Spleen (tissue), 11 donors: ENCODE results near the gene LRP10. TPM values are rescaled to one million over a fixed set of nuclear protein-coding genes. Genes with fewer than 3 reads are reported as not detected.

ENCODE experiments used
- DNase-seq: peaks from one replicate; pipeline ENCODE4 v3.0.0-alpha.2; 2020
- H3K27ac ChIP-seq, 8 donors: fragments of 200-600 bp; sonication (generic) in 7 of 8; 1 replicate in 4 of 8; 2 replicates in 4 of 8; pipeline versions ENCODE4 v1.5.0 to v1.8.0; 2016 to 2021; ENCODE audit warnings: inconsistent platforms in 4 of 8, mild to moderate bottlenecking in 4 of 8, moderate library complexity in 1 of 8
- H3K27me3 ChIP-seq, 7 donors: fragments of 200-600 bp; sonication (generic) in 6 of 7; replicated peaks in 1 of 7; 1 replicate in 4 of 7; 2 replicates in 3 of 7; pipeline versions ENCODE4 v1.5.0 to v1.8.0; 2016 to 2021; ENCODE audit warnings: inconsistent platforms in 3 of 7, mild to moderate bottlenecking in 1 of 7
- H3K36me3 ChIP-seq, 6 donors: fragments of 200-600 bp; sonication (generic) in 5 of 6; 1 replicate in 4 of 6; 2 replicates in 2 of 6; pipeline versions ENCODE4 v1.5.0 to v1.8.0; 2016 to 2021; ENCODE audit warnings: inconsistent platforms in 2 of 6
- H3K4me1 ChIP-seq, 6 donors: fragments of 200-600 bp; sonication (generic) in 5 of 6; 1 replicate in 3 of 6; 2 replicates in 3 of 6; pipeline versions ENCODE4 v1.5.0 to v1.8.0; 2016 to 2021; ENCODE audit warnings: inconsistent platforms in 3 of 6
- H3K4me3 ChIP-seq, 8 donors: fragments of 200-600 bp; sonication (generic) in 7 of 8; 1 replicate in 4 of 8; 2 replicates in 4 of 8; pipeline versions ENCODE4 v1.5.0 to v1.8.0; 2016 to 2021; ENCODE audit warnings: inconsistent platforms in 4 of 8, mild to moderate bottlenecking in 4 of 8, moderate library complexity in 2 of 8
- H3K9me3 ChIP-seq, 8 donors: fragments of 200-600 bp; sonication (generic) in 7 of 8; 1 replicate in 4 of 8; 2 replicates in 4 of 8; pipeline versions ENCODE4 v1.5.0 to v1.8.0; 2016 to 2021; ENCODE audit warnings: inconsistent platforms in 4 of 8
- CTCF ChIP-seq, 11 experiments: fragments of 200-600 bp in 7 of 11; fragments of 450-650 bp in 4 of 11; sonication (generic) in 4 of 11; IDR thresholded peaks in 8 of 11; conservative IDR thresholded peaks in 3 of 11; 1 replicate in 7 of 11; 2 replicates in 4 of 11; pipeline versions ENCODE4 v1.4.0 to v1.8.0; 2016 to 2021; ENCODE audit warnings: antibody characterized with exemption in 11 of 11, inconsistent platforms in 4 of 11, mild to moderate bottlenecking in 1 of 11
- POLR2A ChIP-seq, 3 donors: fragments of 450-650 bp; IDR thresholded peaks; one replicate each; pipeline ENCODE4 v1.5.1; 2017; ENCODE audit warnings: antibody characterized with exemption in 3 of 3, mild to moderate bottlenecking in 1 of 3
- POLR2AphosphoS5 ChIP-seq, 3 donors: sonication (generic); formaldehyde crosslinking; IDR thresholded peaks; one replicate each; pipeline ENCODE4 v1.5.1; 2017; ENCODE audit warnings: antibody characterized with exemption in 3 of 3
- WGBS, 5 donors: extraction: QIAGEN DNeasy Blood & Tissue Kit in 3 of 5; methylation state at CpG; one replicate each; pipeline versions ENCODE4 v1.1.5 to v1.1.7; 2013 to 2018; 5-methylcytosine and 5-hydroxymethylcytosine counted together
- intact Hi-C: fragments of 100-400 bp; cut with DNase I; formaldehyde crosslinking; loops from one replicate; pipeline ENCODE4 v1.15.0; 2023; ENCODE audit warnings: low total_unique reads
- polyA plus RNA-seq, 3 donors: library from polyadenylated mRNA; stranded (reverse); fragments of 200-250 nt; gene quantifications; one replicate each; pipeline ENCODE4 v1.2.1, GENCODE V29; 2013
- total RNA-seq, 7 donors: library from RNA; depleted of rRNA in 3 of 7; stranded (reverse); fragments of >200 nt in 3 of 7; fragmentation: NEBNext Ultra II Directional in 4 of 7; extraction: Animal tissue kit (Norgen Biotek cat#: 25700) in 4 of 7; gene quantifications; one replicate each; pipeline versions ENCODE4 v1.1.0 to v1.2.1, GENCODE V29; 2016 to 2021
- donor health status: healthy with polysubstance abuse.
- donor health status: DM: no; HTN: no; CAD: no; lungs with moderate emphysema.
- donor health status: DM: no; HTN: no; CAD: no.
- donor health status: Bipolar disorder and iron deficiency.
- donor health status: healthy.
- donor health status: DM: no; HTN: no; CAD: no.
- donor health status: DM: yes; HTN: yes; CAD: no.

The LRP10 gene
- total and polyA plus RNA-seq, 10 donors, result 7.9 to 205 (median 105) TPM

GRCh38 chr14:22897357-22897756, 25.8 kb downstream of the LRP10 start:
- TF ChIP-seq CTCF (IDR thresholded peaks at IDR 0.05 in 8 of 11, conservative IDR thresholded peaks at IDR 0.05 in 3 of 11) (no peak), POLR2AphosphoS5 (IDR thresholded peaks at IDR 0.05) (no peak), POLR2A (IDR thresholded peaks at IDR 0.05) (no peak)
- H3K27ac ChIP-seq, result peak overlapping the region in 1 of 8 donors; percentile 27
- H3K27me3 ChIP-seq, result no peaks in the 10 kb centered on the region
- H3K9me3 ChIP-seq, result no peaks in the 10 kb centered on the region
- no peak for DNase-seq
- intact Hi-C loops, result no loop called here
- H3K4me1 ChIP-seq, result peaks cover 0 to 14% (median 6%) of the 10 kb centered on the region in 6 donors
- 80 to 100% (median 95%) methylated on average over 1 of the region's 1 CpG for WGBS, 5 donors
- no peak overlapping the region for H3K4me3 ChIP-seq
- peaks cover 0 to 81% (median 25%) of the 10 kb centered on the region in 6 donors for H3K36me3 ChIP-seq

- peaks cover 3 to 81% (median 36%) of the 10 kb centered on the region in 6 donors for H3K36me3 ChIP-seq
- DNase-seq, result no peak
- WGBS, 5 donors, result 69 to 87% (median 75%) methylated on average over 8 of the region's 8 CpGs
Observed at GRCh38 chr14:22898302-22899090, 27.0 kb downstream of the LRP10 start.

GRCh38 chr14:22900081-22900799, 28.7 kb downstream of the LRP10 start:
- Histone ChIP-seq H3K27me3 (no peaks in the 10 kb centered on the region), H3K4me1 (peaks cover 0 to 14% (median 6%) of the 10 kb centered on the region in 6 donors), H3K36me3 (peaks cover 12 to 86% (median 53%) of the 10 kb centered on the region in 6 donors), H3K9me3 (no peaks in the 10 kb centered on the region), H3K4me3 (no peak overlapping the region), H3K27ac (peak overlapping the region in 3 of 8 donors; percentile 19 to 65 (median 48))
- intact Hi-C loops, result no loop called here
- DNase-seq, result no peak
- 50 to 61% (median 58%) methylated on average over 3 of the region's 3 CpGs for WGBS, 5 donors
- TF ChIP-seq POLR2A (IDR thresholded peaks at IDR 0.05), result no peak
- peak; percentile 22 to 80 (median 54) for TF ChIP-seq CTCF (IDR thresholded peaks at IDR 0.05 in 8 of 11, conservative IDR thresholded peaks at IDR 0.05 in 3 of 11)

More at GRCh38 chr14:22898302-22899090, 27.0 kb downstream of the LRP10 start:
- H3K4me3 ChIP-seq, result no peak overlapping the region
- peak overlapping the region in 1 of 8 donors; percentile 27 for H3K27ac ChIP-seq
- TF ChIP-seq POLR2AphosphoS5 (IDR thresholded peaks at IDR 0.05) (no peak), POLR2A (IDR thresholded peaks at IDR 0.05) (no peak), CTCF (IDR thresholded peaks at IDR 0.05 in 8 of 11, conservative IDR thresholded peaks at IDR 0.05 in 3 of 11) (no peak)
- no peaks in the 10 kb centered on the region for H3K27me3 ChIP-seq
- H3K4me1 ChIP-seq, result peaks cover 0 to 14% (median 6%) of the 10 kb centered on the region in 6 donors
- intact Hi-C loops, result no loop called here
- no peaks in the 10 kb centered on the region for H3K9me3 ChIP-seq

GRCh38 chr14:22901799-22902198, 30.3 kb downstream of the LRP10 start:
- Histone ChIP-seq H3K9me3 (no peaks in the 10 kb centered on the region), H3K27me3 (no peaks in the 10 kb centered on the region), H3K36me3 (peaks cover 19 to 99% (median 69%) of the 10 kb centered on the region in 6 donors), H3K4me3 (no peak overlapping the region), H3K27ac (no peak overlapping the region), H3K4me1 (peaks cover 0 to 14% (median 6%) of the 10 kb centered on the region in 6 donors)
- DNase-seq, result no peak
- intact Hi-C loops, result no loop called here
- 92 to 98% (median 97%) methylated on average over 7 of the region's 7 CpGs for WGBS, 5 donors
- TF ChIP-seq POLR2AphosphoS5 (IDR thresholded peaks at IDR 0.05) (peak in 1 of 3 donors; percentile 18), CTCF (IDR thresholded peaks at IDR 0.05 in 8 of 11, conservative IDR thresholded peaks at IDR 0.05 in 3 of 11) (no peak)
